C1 segment of cervical spinal cord (tissue), 14 donors: ENCODE measurements around the gene TRIO.

ENCODE experiments used
- DNase-seq, 14 donors: peaks; one replicate each; lab custom pipeline; 2025; lab: John Stamatoyannopoulos, UW

The TRIO gene

DNA sequence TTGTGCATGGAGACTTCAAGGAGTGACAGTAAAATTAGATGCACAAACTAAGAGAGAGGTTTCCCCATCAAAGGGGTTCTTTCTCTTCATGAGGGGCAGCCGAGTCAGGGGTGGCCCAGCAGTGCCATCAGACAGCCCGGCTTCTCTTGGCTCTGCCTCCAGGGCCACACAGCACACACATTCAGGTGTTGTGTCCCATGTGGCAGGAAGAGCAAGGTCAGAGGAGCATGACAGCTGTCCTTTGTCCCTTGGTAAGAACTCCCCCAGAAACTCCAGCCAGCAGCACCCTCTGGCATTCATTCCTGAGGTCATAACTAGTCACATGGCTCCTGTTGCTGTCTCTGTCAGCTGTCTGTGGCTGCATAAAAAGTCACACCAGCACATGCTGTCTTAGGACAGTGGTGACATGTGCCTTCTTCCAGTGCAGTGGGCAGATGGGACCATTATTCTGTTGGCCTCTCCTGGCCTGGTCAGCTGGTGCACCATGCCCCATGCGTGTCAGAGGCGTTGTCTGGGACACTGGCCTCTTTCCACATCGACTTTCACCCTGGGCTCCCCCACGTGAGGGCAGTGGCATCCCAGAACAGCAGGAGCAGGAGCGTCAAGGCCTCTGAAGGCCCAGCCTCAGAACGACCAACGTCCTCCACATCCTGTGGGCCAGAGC, 360.0 kb downstream of the TRIO start:
- no peak for DNase-seq

DNA sequence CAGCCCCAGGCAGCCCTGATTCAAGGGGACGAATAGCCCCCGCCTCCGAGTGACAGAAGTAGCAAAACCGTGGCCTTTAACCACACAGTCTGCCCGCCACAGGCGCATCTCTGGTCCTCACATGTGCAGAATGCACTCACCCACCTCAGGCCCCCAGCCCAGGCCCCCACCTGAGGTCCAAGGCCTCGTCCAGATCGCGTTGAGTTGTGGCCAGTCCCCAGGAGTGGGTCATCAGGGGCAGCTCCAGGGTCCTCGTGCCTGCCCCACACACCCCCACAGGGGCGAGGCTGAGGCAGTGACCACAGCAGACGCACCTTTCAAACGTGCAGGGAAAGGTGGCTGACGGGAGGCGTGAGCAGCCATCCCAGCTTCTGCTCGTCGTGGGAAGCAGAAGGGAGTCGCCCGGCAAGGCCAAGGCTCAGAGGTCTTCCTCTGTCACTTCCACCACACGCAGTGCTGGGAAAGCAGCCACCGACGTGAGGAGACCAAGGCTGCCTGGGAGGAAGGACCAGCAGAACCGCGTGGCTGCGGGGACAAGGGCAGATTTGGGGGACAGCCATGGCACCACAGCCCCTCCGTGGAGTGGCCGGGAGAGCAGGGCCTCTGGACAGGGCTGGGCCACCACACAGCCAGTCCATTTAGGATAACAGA, 360.7 kb downstream of the TRIO start:
- no peak for DNase-seq

DNA sequence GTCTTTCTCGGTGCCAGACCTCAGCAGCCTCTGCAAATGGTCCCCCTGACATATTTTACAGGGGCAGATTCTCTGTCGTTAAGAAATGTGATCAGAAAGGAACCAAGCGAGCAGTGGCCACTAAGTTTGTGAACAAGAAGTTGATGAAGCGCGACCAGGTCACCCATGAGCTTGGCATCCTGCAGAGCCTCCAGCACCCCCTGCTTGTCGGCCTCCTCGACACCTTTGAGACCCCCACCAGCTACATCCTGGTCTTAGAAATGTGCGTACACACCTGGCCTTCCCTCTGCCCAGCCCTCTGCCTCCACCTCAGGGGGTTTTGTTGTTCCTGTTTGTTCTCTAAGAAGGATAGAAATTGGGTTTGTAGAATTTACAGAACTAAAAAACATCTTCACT, 361.2 kb downstream of the TRIO start:
- DNase-seq: no peak

DNA sequence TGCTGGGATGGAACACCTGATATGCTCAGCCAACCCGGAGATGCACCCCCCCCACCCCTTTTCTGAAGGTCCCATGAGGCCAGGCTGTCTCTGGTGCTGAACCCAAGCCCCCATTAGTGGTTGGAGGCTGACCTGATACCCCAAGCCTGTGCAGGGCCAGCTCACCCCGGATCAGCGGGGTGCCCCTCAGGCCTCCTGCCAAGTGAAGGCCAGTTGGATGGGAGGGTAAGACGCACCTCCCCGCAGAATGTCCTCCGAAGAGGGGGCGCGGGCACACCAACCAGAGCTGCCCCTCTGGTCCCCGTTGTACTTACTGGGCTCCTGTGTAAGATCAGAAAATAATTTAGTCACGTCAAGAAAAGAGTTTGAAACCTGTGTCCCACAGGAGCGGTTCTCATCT, 361.7 kb downstream of the TRIO start:
- no peak for DNase-seq

DNA sequence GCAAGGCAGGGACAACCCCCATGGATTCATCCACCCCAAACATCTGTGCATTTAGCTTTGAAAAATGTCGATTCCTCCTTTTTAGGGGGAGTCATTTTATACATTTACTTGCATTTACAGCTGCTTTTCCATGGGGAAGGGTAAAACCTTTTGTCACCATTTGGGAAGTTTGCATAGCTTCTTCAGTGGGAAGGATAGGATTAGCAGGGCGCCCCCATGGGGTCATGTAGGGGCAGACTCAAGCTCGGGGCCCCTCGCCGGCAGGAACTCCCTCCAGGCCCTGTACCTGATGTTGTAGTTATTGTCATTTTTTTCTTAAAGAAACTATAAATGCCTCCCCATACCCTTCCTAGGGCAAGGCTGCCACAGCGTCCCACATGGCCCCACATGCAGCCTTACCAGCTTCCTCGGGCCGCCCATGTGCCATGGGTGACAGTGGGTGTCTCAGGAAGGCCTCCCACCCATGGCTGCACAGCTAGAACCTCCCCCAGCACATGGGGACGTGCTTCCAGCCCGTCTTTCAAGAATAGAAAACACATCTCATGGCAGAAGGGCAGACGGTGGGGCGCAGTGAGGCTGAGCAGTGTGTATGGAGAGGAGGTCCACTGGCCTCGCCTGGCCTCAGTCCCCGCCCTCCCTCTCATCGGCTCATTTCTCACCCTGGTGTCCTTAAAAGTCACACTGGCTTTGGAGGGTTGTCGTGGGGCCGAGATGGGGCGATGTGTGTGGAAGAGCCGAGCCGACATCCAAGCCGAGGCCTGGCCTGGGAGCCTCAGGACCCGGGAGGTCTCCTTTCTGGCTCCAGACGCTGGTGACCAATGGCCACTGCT, 362.4 kb downstream of the TRIO start:
- no peak for DNase-seq

DNA sequence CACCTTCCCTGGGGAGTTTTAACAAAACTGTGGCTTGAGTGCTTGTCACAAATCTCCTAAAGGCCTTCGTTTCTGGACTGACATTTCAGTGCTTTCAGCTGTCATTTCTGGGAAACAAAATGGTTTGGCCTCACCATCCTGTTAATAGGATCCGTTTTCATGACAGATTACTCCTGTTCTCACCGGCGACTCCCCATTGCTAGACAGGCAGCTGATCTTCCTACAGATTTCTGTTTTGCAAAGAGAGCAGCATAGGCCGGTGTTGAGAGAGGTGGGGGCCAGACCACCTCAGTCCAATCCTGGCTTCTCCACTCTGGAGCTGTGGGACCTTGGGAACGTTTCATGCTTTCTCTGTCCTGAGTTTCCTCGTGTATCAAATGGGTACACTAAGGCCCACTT, 363.0 kb downstream of the TRIO start:
- no peak for DNase-seq

DNA sequence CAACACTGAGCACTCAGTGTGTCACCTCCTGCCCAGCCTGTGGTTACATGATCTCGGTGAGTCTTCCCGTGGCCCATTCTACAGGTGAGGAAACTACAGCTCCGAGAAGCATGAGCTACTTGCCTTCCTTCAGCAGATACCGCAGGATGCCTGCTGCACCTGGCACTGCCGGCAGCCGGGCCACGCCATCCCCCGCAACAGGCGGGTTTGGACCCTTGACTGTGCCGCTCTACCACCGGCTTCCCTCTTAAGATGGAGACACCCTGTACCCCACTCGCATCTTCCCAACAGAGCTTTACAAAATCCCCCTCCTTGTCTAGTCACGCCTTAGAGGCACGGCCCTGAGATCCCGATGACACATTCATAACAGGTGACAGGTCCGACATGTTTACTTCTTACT, 363.5 kb downstream of the TRIO start:
- no peak for DNase-seq

DNA sequence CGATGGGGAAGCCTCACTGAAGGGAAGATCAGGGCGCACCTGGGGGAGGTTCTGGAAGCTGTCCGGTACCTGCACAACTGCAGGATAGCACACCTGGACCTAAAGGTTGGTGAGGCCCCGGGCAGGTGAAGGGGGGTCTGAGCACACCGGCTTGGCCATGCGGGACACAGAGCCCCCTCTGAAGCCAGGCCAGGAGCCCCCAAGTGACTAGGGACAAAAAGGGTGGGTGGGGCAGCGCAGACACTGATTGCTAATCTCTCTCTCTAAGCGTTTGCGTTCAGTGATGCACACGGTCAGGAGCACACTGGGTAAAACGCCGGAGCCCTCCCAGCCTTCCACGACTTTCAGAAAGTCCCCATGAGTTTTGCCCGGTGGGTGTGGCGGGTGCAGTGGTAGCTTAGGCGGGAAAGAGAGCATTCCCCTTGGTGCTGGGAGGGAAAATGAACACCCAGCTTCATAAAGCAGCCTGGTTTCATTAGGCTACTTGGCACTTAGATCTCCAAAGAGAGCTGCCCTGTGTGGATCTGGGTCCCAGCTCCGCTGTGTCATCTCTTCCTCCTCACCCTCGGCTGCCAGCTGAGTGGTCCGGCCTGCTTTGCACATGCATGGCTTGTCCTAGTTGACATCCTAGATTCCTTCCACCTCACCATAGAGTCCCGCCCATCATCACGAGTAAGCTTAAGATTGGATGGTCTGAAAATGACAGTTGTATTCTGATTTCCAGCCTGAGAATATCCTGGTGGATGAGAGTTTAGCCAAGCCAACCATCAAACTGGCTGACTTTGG, 364.2 kb downstream of the TRIO start:
- no peak for DNase-seq

DNA sequence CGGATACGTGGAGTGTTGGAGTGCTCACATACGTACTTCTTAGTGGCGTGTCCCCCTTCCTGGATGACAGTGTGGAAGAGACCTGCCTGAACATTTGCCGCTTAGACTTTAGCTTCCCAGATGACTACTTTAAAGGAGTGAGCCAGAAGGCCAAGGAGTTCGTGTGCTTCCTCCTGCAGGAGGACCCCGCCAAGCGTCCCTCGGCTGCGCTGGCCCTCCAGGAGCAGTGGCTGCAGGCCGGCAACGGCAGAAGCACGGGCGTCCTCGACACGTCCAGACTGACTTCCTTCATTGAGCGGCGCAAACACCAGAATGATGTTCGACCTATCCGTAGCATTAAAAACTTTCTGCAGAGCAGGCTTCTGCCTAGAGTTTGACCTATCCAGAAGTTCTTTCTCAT, 364.9 kb downstream of the TRIO start:
- DNase-seq: no peak

DNA sequence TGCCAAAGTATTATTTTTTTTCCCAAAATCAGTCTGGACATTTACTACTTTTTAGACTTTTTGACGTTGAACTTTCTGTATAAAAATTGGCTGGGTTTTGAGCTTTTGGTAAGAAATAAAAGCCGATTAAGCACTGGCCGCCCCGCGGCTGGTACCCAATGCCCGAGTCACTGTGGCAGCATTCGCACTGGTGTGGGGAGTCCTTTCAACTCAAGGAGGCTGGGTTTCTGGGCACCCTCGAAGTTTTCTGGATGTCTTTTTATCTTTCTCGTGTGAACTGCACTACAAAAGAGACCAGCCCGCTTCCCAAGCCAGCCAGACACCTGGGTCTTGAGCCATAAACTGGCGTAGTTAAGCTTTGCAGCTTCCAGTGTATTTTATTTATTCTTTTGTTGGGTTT, 366.4 kb downstream of the TRIO start:
- DNase-seq: no peak

DNA sequence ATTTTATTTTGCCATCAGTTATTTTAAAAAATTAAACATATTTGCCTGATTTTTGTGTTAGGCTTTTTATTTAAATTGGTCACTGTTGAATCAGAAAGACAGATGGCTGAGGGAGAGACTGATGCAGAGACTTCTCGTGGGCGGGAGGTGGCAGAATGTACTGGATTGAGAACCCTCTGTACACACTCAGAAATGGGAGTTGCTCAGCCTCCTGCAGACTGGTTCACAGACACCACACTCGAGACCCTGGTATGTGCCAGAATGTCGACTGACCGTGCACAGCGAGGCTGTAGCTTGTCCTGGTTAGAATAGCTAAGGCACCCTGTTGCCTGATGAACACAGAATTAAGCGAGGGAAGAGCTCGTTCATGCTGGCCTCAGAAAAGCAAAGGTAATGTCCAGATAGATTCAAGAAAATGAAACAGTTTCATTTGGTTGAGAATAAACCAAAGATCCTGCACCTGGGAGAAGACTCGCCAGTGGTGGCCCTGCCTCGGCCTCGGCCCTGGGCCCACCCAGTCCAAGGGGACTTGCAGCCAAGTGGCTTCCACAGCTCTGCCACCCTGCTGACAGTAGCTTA, 367.1 kb downstream of the TRIO start:
- peak in 1 of 14 donors; percentile 80 for DNase-seq

DNA sequence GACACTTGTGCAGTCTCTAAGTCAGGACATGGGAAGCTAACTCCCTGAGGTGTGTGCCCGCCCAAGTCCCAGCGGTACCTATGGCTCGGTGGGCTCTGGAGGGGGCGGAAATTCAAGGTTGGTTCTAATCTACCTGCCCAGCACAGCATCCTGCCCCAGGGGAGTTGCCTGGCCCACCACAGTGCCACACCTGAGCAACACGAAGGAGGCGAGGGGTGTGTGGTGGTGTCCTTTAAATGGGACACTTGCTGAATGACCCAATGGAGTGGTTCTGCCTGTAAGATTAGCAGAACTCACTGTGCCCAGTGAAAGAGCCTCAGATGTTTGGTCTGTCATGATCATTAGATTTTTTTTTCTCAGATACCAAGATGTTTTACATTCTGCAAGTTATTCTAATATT, 367.7 kb downstream of the TRIO start:
- DNase-seq: no peak

DNA sequence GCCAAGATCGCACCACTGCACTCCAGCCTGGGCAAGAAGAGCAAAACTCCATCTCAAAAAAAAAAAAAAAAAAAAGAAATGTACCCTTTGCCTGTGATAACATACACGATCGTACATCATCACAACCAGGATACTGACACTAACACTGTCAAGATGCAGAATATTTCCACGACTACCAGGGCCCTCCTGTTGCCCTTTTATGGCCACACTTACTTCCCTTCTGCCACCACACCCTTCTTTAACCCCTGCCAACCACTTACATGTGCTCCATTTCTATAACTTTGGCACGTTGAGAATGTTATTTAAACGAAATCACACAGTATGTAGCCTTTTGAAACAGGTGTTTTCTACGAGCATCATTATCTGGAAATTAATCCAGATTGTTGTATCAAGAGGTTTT, 369.4 kb downstream of the TRIO start:
- no peak for DNase-seq

DNA sequence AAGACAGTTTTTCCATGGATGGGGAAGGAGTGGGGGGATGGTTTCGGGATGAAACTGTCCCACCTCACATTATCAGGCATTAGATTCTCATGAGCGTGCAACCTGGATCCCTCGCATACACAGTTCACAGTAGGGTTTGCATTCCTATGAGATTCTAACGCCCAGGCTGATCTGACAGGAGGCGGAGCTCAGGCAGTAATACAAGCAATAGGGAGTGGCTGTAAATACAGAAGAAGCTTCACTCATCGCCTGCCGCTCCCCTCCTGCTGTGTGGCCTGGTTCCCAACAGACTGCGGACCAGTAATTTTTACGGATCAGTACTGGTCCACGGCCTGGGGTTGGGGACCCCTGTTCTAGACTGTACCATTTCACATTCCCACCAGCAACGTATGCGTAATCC, 370.1 kb downstream of the TRIO start:
- DNase-seq: no peak

DNA sequence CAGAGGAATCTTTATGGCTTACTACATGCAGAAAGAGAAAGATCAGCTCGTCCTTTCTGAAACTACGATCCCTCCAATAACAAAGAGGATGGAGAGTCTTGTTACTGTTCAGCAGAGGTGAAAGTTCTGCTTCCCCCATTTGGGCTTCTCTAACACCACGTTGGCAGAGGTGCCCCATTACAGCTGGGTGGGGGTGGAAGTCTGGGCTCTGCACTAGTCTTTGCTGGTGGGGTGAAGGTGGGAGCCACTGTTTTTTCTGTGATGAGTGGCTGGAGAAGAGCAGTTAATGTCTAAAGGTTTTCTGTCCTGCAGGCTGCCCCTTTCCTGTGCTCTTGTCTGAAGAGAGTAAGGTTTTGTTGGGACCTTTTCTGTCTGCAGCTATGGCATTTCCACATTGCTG, 373.8 kb downstream of the TRIO start:
- no peak for DNase-seq

DNA sequence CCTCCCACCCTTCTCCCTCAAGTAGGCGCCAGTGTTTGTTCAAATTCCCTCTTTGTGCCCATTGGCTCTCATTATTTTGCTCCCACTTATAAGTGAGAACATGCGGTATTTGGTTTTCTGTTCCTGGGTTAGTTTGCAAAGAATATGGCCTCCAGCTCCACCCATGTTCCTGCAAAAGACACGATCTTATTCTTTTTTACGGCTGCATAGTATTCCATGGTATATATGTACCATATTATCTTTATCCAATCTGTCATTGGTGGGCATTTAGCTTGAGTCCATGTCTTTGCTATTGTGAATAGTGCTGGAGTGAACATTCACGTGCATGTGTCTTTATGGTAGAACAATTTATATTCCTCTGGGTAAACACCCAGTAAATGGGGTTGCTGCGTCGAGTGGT, 375.5 kb downstream of the TRIO start:
- no peak for DNase-seq

DNA sequence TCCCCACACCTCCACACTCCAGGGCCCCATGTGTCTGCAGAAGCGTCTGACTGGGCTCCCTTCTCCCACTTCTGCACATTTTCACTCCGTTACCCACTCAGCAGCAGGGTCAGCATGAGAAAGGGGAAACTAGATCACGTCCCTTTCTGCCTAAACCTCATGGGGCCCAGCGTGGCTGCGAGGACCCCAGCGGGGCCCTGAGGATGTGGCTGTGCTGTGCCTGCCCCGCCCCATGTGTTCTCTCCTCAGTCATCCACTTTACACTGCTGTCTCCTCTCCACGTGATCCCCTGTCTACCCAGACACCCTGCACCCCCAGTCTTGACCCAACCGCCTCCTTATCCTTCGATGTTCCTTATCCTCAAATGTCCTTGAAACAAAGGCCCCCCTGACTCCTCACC, 378.6 kb downstream of the TRIO start:
- peak in 2 of 14 donors; percentile 30 to 42 for DNase-seq

DNA sequence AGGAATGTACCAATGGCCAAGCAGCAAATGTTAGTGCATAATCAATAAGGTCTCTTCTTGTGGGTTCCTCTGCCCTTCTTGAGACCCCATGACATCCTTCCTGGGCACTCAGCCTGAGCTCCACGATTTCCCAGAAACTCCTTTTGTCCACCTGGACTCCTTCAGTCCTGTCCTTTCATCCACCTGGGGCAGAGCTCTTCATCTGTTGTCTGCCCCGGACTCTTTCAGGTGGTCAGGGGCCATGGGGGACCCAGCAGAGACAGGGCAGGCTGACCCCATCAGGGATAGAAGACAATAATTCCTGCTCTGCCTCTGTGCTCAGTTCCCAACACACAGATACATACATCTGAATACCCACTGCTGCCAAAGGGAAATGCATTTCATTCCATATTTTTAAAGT, 379.6 kb downstream of the TRIO start:
- DNase-seq: no peak

DNA sequence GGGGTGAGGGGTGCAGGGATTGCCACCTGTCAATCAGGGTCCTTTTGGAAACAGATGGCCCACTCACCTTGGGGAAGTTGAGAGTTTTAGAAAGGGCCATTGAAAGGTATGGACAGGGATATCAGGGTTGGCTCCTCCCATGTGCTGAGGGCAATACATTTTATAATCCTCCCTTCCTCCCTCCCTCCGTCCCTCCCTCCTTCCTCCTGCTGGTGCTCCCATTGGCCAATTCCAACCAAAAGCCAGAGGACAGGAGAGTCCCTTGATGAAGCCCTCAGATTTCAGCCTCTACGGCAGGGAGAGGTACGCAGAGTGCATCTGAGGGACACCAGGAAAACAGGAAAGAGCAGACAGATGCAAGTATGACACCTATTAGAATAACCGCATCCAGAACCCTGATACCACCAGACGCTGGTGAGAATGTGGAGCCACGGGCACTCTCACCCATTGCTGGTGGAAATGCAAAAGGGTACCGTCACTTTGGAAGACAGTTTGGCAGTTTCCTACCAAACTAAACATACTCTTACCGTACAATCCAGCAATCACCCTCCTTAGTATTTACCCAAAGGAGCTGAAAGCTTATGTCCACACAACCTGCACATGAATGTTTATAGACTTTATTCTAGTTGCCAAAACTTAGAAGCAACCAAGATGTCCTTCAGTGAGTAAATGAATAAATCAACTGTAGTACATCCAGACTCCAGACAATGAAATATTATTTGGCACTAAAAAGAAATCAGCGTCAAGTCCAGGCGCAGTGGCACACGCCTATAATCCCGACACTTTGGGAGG, 380.3 kb downstream of the TRIO start:
- no peak for DNase-seq

DNA sequence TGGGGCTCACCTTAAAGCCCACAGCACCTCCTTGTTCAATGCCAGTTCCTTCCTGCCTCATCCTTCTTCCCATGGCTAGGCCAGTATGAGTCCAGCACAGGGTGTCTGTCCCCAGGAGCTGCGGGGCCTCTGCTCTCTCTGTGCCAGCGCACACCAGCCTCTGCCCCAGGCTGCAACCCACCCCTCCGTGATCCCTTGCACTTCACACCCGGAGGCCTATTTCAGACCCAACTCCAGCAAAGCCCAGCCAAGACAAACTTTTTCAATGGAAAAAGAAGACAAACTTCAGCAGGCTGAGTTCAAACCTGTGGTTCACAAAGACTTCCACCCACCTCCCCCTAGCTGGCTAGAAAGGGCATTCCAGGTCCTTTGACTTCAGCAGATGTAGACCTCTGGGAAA, 382.3 kb downstream of the TRIO start:
- no peak for DNase-seq

DNA sequence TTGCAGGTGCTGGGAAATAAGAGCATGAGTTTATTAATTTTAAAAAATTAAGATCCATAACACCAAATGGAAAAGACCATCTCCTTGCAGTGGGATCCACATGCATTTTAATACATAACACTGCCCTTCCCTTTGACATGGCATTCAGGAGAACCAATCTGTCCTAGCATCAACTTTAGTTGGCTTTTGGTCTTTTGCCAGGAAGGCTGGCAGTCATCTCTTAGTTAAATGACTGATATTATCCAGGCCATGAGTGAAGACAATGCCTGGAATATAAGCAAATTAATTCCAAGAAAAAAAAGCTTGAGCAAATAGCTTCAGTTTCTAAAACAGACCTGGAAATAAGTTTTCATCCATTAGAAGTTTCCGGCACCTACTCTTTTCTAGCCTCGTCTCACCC, 383.4 kb downstream of the TRIO start:
- DNase-seq: no peak
